GM21528 (cell line): ENCODE results near the gene ATOH8.

Experiments
- ATAC-seq: cut with Tn5 transposase; IDR thresholded peaks from one replicate; pipeline ENCODE4 v1.9.1; 2021; ENCODE audit warnings: mild to moderate bottlenecking, moderate library complexity; ENCODE audit not compliant: unreplicated experiment, low FRiP score

ATOH8 gene

DNA sequence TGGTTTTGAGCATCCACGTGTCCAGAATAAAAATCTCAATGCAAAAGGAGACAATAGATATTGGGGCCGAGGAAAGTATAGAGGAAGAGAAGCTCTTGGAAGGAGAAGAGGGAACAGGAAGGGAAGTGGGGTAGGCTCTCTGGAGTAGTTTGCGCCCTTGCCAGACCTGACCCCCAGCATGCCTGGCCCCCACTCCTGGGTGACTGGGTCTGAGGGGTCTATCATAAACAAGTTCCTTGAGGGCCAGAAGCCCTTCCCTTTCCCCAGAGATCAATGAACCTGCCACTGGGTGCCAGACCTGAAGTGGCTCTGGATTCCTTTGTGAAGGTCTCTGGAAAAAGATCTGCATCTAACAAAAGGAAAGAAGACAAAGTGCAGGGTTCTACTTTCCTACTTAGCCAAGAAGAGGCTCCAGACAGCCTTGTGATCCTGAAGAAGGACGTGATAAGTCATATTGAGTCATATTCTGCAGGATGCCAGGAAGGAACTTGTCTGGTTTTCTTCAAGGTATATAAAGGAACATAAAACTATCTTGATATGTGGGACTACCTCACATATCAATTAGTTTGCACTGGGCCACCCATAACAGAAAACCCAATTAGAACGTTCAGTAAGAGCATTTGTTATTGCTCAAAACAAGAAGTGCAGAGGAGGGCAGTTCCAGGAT lies 18.7 kb upstream of the ATOH8 start:
- ATAC-seq, result no peak

GRCh38 chr2:85735691-85736090 lies 18.1 kb upstream of the ATOH8 start:
- no peak for ATAC-seq

DNA sequence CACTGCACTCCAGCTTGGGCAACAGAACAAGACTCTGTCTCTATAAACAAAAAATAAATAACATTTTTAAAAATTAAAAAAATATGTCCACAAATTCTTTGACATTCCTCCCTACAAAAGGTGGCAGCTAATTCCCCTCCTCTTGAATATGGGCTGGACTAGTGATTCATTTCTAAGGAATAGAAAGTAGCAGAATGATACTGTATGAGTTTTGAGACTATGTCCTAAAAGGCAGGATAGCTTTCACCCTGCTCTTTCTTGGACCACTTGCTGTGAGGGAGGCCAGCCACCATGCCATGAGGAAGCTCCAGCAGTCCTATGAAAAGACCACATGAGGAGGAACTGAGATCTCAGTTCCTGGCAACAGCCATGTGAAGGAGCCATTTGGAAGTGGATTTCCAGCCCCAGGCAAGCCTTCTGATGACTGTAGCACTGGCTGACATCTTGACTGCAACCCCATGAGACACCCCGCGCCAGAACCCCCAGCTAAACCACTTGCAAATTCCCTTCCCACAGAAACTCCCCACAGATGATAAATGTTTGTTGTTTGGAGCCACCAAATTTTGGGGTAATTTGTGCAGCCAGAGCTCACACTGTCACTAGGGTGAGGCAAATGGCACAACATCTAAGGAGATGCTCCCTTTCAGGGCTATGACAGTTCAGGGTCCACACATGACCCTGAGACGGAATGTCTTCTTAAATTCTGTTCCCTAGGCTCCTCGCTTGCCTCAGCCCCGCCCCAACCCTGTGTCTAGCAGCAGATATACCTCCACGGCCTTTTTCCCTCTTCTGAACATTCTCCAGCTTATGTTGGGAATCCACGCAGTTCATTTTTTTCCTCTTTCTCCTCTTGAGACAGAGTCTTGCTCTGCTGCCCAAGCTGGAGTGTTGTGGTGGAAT lies 17.1 kb upstream of the ATOH8 start:
- ATAC-seq, result no peak

DNA sequence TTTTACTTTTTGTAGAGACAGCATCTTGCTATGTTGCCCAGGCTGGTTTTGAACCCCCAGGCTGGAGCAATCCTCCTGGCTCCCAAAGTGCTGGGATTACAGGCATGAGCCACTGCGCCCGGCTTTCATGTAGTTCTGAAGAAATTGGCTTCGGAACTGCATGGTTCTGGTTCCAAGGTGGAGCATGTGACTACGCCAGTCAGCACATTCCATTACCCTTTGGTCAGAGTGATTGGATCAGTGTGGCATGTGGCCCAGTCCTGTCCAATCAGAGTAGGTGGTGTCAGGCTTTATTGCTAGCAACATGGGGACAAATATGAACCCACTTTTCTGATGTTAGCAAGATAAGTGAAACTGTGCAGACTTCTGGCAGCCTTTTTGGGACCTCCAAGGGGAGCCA lies 16.3 kb upstream of the ATOH8 start:
- no peak for ATAC-seq

- ATAC-seq, result no peak
Measured at GRCh38 chr2:85737961-85738360, 15.8 kb upstream of the ATOH8 start.

DNA sequence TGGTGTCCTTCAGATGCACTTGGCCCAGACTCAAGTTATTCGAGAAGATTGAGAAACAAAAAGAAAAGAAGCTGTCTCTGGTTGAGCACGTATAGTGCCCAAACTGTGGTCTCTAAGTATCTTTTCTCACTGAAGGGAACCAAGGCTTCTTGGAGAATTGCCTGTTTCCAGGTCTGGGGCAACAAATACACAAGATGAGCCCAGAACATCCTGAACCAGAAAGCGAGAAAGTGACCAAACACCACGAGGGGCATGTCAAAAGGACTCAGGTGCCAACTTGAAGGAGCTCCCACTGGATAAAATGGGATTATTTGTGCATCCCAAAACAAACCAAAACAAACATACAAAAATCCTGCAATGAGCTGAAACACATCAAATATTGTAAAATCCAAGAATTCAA lies 13.6 kb upstream of the ATOH8 start:
- ATAC-seq, result no peak

DNA sequence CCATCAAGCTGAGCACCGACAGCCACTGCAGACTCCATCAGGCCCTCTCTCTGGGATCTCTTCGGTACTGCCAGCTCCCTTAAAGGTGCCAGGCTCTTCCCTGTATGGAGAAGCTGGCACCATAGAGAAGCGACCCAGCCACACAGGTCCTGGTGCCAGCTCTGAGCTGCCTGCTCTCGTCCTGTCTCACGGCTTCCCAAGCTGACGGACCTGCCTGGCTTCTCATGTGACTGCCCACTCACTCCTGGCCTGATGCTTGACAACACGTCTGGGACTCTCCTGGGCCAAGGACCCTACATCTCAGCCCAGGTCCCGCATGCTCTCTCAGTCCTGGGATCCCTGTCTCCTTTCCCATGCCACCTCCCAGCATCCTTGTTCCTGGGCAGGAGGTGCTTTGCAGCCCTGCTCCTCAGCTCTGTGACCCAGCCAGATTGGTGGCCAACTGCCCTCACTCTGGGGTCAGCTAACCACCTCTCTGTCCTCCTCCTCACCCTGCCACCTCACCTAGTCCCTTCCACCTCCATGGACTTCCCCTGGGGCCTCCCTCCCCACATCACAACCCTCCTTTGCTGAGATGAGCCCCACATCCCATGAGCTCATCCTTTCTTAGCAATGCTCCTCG lies 12.5 kb upstream of the ATOH8 start:
- no peak for ATAC-seq

DNA sequence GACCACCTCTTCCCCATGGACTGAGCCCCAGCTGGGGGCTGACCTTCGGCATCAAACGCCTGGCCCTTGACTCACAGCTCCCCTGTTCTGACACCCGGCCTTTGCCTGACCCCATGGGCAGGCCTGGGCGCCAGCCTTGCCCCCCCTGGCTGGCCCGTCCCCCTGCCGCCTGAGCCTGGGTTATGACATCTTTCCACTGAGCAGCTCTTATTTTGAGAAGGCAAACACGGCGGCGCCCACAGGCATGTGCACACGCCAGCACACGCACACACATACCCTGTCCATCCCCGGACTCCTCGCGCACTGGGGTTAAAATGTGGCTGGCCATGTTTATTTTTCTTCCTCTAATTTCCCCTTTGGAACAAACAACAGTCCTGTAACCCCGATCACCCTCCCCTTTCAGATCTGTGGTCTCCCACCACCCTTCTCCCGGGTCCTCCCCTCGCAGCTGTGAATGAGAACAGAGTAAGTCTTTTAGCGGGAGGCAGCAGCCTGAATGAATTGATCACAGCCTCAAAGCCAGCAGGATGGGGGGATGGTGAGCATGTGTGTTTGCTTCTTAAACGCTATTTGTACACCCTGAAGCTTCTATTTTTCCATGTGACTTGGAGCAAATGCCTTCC lies 11.8 kb upstream of the ATOH8 start:
- ATAC-seq, result no peak

DNA sequence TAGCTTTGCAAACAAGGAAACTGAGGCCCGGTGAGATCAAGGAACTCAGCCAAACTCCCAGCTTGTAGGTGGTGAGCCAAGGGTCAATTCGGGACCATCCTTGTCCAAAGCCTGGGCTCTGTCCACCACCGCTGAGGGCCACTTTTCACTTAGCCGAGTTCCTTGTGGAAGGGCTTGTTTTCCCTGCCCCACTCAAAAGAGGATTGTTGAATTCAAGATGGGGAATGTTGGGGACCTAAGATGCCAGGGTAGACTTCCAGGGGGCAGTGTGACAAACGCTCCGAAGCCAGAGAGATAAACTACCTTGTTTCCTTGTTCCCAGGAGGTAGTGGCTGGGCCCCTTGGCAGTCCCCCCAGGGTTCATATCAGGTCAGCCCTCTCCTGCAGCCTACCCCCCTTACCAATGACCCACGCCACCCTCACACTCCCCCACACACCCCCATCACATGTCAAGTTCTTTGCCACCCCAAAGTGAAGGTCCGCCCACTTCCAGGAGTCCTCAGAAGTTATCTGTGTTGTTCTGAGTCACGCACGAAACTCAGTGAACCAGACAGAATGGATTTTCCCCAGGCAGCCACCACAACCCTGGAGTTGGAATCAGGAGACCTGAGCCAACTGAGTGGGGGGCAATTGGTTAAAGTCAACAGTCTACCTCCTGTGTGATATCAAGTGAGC lies 10.3 kb upstream of the ATOH8 start:
- no peak for ATAC-seq

- ATAC-seq, result no peak
Measured at GRCh38 chr2:85744055-85744454, 9.7 kb upstream of the ATOH8 start.

DNA sequence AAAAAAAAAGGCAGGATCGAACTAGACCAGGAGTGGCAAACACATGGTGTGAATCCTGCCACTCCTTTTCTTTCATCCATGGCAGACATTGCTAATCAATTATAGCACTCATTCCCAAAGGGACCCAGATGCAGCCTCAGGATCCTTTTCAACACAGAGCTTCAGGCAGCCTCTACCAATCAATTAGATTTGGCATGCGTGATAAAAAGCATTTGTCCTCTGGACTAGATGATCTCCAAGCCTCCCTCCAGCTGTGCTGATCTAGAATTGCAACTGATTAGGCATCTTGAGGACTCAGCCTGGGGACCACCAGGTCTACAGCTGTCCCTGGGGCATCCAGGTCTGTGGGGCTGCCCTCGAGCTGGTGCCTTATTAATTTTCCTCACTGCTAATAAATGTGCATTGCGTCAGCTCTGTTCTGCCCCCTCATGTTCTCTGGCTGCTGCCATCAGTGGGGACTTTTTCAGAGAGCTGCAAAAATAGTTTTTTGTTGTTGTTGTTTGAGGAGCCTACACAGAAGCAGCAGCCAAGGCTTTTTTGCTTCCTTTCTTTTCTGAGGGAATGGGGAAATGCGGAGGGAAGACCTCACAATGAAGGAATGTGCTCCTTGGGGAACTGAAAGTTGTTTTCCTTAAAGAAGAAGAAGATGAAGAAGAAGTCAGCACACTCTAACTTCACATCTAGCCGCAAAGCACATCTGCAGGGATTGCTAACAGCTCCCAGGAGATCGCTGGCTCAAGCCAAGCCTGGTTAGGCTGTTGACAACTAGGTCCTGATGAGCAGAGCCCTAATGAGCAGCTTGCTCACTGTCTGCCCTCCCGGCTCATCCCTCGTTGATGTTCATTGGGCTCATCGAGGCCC lies 8.8 kb upstream of the ATOH8 start:
- no peak for ATAC-seq

- ATAC-seq, result no peak
Measured at GRCh38 chr2:85745619-85746018, 8.2 kb upstream of the ATOH8 start.

DNA sequence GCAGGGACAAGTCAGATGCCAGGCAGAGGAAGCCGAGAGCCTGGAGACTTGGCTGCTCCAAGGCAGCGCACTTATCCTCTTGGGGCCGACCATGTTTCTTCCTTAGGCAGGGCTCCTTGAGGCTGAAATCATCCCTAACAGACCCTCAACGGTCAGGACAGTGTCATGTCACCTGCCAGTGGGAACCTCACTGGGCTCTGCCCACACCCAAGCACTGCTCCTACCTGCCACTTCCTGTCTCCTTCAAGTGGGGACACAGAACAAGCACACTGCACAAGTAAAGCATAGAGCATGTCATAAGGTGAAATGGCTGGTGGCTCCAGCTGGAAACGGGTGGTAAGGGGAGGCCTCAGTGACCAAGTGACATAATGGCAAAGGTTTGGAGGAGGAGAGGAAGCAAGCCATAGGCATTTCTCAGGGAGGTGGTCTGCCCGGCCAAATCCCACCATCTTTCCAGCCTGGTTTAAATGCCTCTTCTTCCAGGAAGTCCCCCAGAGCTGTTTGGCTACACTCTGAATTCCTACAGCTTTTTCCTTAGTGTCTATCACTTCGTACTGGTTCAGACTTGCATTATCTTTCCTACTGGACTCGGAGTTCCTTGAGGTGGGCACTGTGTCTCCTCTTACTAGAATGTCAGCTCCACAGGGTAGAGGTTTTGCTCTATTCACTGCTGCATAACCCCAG lies 7.3 kb upstream of the ATOH8 start:
- ATAC-seq, result no peak

DNA sequence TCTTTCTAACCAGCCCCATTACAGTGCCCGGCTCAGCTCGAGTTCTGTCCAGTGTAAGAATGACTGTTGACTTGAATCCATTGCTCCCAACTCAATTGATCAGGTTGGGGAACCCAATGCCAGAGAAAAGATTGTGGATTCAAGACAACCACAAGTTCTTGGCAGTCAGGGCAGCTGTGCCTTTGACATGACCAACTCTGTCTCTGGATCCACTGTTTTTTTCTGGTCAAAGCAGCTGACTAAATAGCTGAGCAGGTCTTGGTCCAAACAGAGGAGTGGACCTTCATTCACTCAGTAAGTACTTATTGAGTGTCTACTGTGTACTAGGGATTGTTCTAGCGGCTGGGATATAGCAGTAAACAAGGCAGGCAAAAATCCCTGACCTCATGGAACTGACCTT lies 6.3 kb upstream of the ATOH8 start:
- ATAC-seq, result no peak

- peak; percentile 67 for ATAC-seq
Measured at GRCh38 chr2:85748039-85748734, 5.6 kb upstream of the ATOH8 start.

DNA sequence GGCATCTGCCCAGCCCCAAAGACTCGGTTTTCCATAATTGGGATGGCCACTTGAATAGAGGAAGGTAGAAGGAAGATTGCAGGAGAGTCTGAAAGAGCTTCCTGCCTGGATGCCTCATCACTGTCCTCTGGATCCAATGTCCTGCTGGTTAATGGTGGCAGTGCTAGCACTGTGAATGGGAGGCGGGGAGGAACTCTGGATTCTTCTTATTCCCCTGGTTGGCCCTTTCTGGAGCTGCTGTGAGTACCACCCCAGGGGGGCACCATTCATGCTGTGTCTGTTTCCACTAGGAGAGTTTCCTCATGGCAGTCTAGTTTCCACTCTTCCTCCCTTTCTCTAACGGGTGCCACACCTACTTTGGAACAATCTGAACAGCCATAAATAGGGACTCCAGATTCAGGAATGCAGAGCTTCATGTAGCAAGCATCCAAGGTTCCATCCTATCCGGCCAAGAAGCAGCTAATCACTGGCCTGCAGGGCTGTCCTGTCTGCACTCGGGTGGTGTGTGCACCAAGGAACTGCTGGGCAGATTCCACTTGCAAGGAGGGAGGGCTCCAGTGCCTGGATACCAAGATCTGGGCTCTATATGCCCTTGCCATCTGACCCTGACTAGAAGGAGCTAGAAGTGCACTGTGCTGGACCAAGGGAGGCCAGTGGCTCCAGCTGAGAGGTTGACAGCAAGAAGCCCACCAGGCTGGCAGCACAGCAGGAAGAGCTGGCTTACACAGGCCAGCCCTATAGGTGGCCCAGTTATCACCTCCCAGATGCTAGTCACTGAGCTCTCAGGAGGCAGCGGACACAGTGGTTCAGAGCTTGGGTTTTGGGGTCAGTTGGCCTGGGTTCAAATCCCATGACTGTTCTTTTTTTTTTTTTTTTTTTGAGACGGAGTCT lies 4.6 kb upstream of the ATOH8 start:
- no peak for ATAC-seq
